ENCODE measurements around the gene BHMT.
"Not testable (repeated sequence)": the region's sequence is repeated elsewhere in the genome, so short reads cannot be mapped to it uniquely, and the experiment has no call there.

BHMT gene

DNA sequence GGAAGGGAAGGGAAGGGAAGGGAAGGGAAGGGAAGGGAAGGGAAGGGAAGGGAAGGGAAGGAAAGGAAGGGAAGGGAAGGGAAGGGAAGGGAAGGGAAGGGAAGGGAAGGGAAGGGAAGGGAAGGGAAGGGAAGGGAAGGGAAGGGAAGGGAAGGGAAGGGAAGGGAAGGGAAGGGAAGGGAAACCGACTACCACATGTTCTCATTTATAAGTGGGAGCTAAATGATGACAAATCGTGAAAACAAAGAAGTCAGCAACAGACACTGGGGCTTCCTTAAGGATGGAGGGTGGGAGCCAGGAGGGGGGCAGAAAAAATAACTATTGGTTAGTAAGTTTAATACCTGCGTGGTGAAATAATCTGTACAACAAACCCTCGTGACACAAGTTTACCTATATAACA, 68.8 kb downstream of the BHMT start:
- not testable (repeated sequence) for DNase-seq

DNA sequence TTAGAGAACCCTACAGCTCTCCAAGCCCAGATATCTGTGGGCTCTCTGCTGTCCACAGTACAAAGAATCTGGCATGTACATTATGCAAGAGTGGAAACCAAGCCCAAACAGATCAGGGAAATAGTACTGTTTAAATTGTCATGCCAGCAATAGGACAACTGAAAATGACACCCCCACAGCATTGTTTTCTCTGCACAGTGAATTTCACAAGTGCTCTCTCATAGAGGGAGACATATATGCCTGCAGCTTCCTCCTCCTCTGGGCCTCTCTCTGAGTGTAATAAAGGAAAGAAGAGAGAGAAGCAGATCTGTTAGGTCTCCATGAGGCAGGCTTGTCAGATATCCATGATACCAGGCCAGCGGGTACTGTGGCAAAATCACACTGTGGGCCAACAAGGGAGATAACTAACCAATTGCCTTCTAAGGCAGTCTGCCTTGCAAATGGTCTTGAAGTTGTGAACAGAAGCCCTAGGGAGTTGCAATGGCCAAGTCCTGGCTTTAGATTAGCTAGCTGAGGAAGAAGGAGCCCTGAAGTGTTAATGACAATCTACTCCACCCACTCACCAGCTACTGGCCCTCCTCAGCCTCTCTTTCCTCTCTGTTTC, 69.9 kb downstream of the BHMT start:
- no peak for DNase-seq
